HepG2 (cell line): ENCODE measurements around the gene SHMT1. TPM values are rescaled to one million over a fixed set of nuclear protein-coding genes. Genes with fewer than 3 reads are reported as not detected.

Source experiments
- ATAC-seq: fragments of 200-7000 bp; cut with Tn5 transposase; 3 replicates; pipeline ENCODE4 v1.9.1; 2020; ENCODE audit warnings: mild to moderate bottlenecking, moderate library complexity
- BruUV-seq: library from RNA; stranded (reverse); fragments of 400-500 nt; replicated peaks from 2 replicates; lab custom pipeline; 2021; lab: Mats Ljungman, UMichigan
- CTCF ChIA-PET: fragments of 300-600 bp; formaldehyde crosslinking; extraction: SDS; loops from one replicate; lab custom pipeline; 2021; ENCODE audit warnings: low total read pairs, inconsistent platforms, low intra/inter-chr PET ratio; lab: Yijun Ruan, JAX
- POLR2A ChIA-PET: fragments of 350-600 bp; sonication (Branson Sonifier 250); formaldehyde crosslinking; loops from one replicate; lab custom pipeline; 2020; ENCODE audit warnings: antibody characterized with exemption, inconsistent platforms; lab: Yijun Ruan, JAX
- DNase-seq: peaks from one replicate; pipeline ENCODE4 v3.0.0-alpha.2; 2015; ENCODE audit warnings: low spot score
- FAIRE-seq: peaks from 3 replicates; lab custom pipeline; 2011; peaks lifted over from hg19 to GRCh38; lab: Jason Lieb, UNC
- H2AFZ ChIP-seq: one replicate; pipeline ENCODE4 v1.6.1; 2011; ENCODE audit warnings: low read length, inconsistent platforms
- H3K27ac ChIP-seq: fragments of 300-600 bp; 3 replicates; pipeline ENCODE4 v1.8.0; 2011; ENCODE audit warnings: mixed run types, mild to moderate bottlenecking, mixed read lengths, low read length, inconsistent platforms; ENCODE audit not compliant: insufficient read depth; ENCODE audit errors: extremely low read length
- H3K27me3 ChIP-seq, 2 experiments: fragments of 200-600 bp in 1 of 2; 2 replicates in 1 of 2; 3 replicates in 1 of 2; pipeline versions ENCODE4 v1.6.0 to v1.8.0; 2011; ENCODE audit warnings: low read length in 2 of 2, mild to moderate bottlenecking in 2 of 2, moderate library complexity in 2 of 2, inconsistent platforms in 1 of 2; ENCODE audit not compliant: insufficient read depth in 2 of 2, control insufficient read depth in 1 of 2
- H3K36me3 ChIP-seq, 2 experiments: fragments of 200-600 bp in 1 of 2; replicated peaks in 1 of 2; 2 replicates in 1 of 2; 3 replicates in 1 of 2; pipeline versions ENCODE4 v1.5.1 to v1.8.0; 2011; ENCODE audit warnings: low read length in 2 of 2, inconsistent platforms in 1 of 2; ENCODE audit not compliant: insufficient read depth in 2 of 2, control insufficient read depth in 1 of 2
- H3K4me1 ChIP-seq: 2 replicates; pipeline ENCODE4 v1.5.1; 2012; ENCODE audit warnings: low read length, inconsistent platforms; ENCODE audit not compliant: insufficient read depth
- H3K4me2 ChIP-seq: 2 replicates; pipeline ENCODE4 v1.6.0; 2011; ENCODE audit warnings: low read depth, low read length, inconsistent platforms
- H3K4me3 ChIP-seq, 3 experiments: fragments of 200-600 bp in 1 of 3; sonication (generic), shearing (Covaris generic) in 1 of 3; replicated peaks in 1 of 3; 2 replicates each; pipeline ENCODE4 v1.5.1; 2011 to 2016; ENCODE audit warnings: low read length in 3 of 3, inconsistent platforms in 2 of 3, low read depth in 2 of 3, mild to moderate bottlenecking in 2 of 3, control low read depth in 1 of 3, mixed read lengths in 1 of 3; ENCODE audit not compliant: insufficient read depth in 1 of 3
- H3K79me2 ChIP-seq: one replicate; pipeline ENCODE4 v1.6.1; 2011; ENCODE audit warnings: low read length, inconsistent platforms; ENCODE audit not compliant: insufficient read depth
- H3K9ac ChIP-seq: 2 replicates; pipeline ENCODE4 v1.6.0; 2011; ENCODE audit warnings: mild to moderate bottlenecking, low read depth, low read length, inconsistent platforms; ENCODE audit not compliant: insufficient read depth
- H3K9me3 ChIP-seq: 2 replicates; pipeline ENCODE4 v1.5.1; 2012; ENCODE audit warnings: mild to moderate bottlenecking, low read length
- H4K20me1 ChIP-seq: 2 replicates; pipeline ENCODE4 v1.6.0; 2011; ENCODE audit warnings: inconsistent platforms, mild to moderate bottlenecking, low read length, moderate library complexity; ENCODE audit not compliant: insufficient read depth
- E2F2 ChIP-seq: sonication (generic); formaldehyde crosslinking; IDR thresholded peaks from 2 replicates; pipeline ENCODE4 v1.4.0; 2020; ENCODE audit warnings: missing genetic modification reagents, borderline replicate concordance
- EZH2 ChIP-seq: conservative IDR thresholded peaks from 2 replicates; pipeline ENCODE4 v1.6.1; 2012; ENCODE audit warnings: mild to moderate bottlenecking, low read depth, low read length, moderate library complexity
- FOXM1 ChIP-seq: sonication (generic); formaldehyde crosslinking; IDR thresholded peaks from 2 replicates; pipeline ENCODE4 v1.5.0; 2020; ENCODE audit warnings: missing genetic modification reagents
- HMG20A ChIP-seq: IDR thresholded peaks from 2 replicates; pipeline ENCODE4 v1.6.1; 2016; ENCODE audit warnings: borderline replicate concordance
- KMT2A ChIP-seq: sonication (generic); formaldehyde crosslinking; IDR thresholded peaks from 2 replicates; pipeline ENCODE4 v1.4.0; 2020; ENCODE audit warnings: missing genetic modification reagents
- MYPOP ChIP-seq: sonication (generic); formaldehyde crosslinking; IDR thresholded peaks from 2 replicates; pipeline ENCODE4 v1.8.1; 2023; ENCODE audit warnings: mild to moderate bottlenecking, moderate library complexity, missing genetic modification reagents
- PAX8 ChIP-seq: sonication (generic); formaldehyde crosslinking; IDR thresholded peaks from 2 replicates; pipeline ENCODE4 v1.8.0; 2022; ENCODE audit warnings: mild to moderate bottlenecking, missing genetic modification reagents, borderline replicate concordance
- PITX1 ChIP-seq: sonication (generic); formaldehyde crosslinking; IDR thresholded peaks from 2 replicates; pipeline ENCODE4 v1.5.1; 2020; ENCODE audit warnings: mild to moderate bottlenecking, missing genetic modification reagents
- PLRG1 ChIP-seq: fragments of 450-650 bp; conservative IDR thresholded peaks from 2 replicates; pipeline ENCODE4 v1.6.1; 2016
- PPARG ChIP-seq: conservative IDR thresholded peaks from 2 replicates; pipeline ENCODE4 v1.6.1; 2016; ENCODE audit warnings: missing biosample characterization, missing genetic modification reagents
- PREB ChIP-seq: sonication (generic); formaldehyde crosslinking; IDR thresholded peaks from 2 replicates; pipeline ENCODE4 v1.4.0; 2020; ENCODE audit warnings: missing genetic modification reagents
- STAT5B ChIP-seq: sonication (generic); formaldehyde crosslinking; IDR thresholded peaks from 2 replicates; pipeline ENCODE4 v1.4.0; 2020; ENCODE audit warnings: missing genetic modification reagents
- TCF7 ChIP-seq: sonication (generic); IDR thresholded peaks from 2 replicates; pipeline ENCODE4 v1.6.1; 2016; ENCODE audit warnings: antibody characterized with exemption, low read depth
- ZBTB1 ChIP-seq: sonication (generic); formaldehyde crosslinking; IDR thresholded peaks from 2 replicates; pipeline ENCODE4 v1.4.0; 2020; ENCODE audit warnings: missing genetic modification reagents, borderline replicate concordance
- ZNF224 ChIP-seq: sonication (generic); formaldehyde crosslinking; IDR thresholded peaks from 2 replicates; pipeline ENCODE4 v1.5.0; 2020; ENCODE audit warnings: mild to moderate bottlenecking, missing genetic modification reagents
- ZNF296 ChIP-seq: sonication (generic); formaldehyde crosslinking; conservative IDR thresholded peaks from 2 replicates; pipeline ENCODE4 v1.5.0; 2020; ENCODE audit warnings: mild to moderate bottlenecking, missing genetic modification reagents
- ZNF496 ChIP-seq: sonication (generic); formaldehyde crosslinking; IDR thresholded peaks from 2 replicates; pipeline ENCODE4 v1.8.1; 2023; ENCODE audit warnings: mild to moderate bottlenecking, moderate library complexity, missing genetic modification reagents; ENCODE audit not compliant: insufficient replicate concordance
- ZNF616 ChIP-seq: sonication (generic); formaldehyde crosslinking; IDR thresholded peaks from 2 replicates; pipeline ENCODE4 v1.5.0; 2020; ENCODE audit warnings: low read depth, mild to moderate bottlenecking, missing genetic modification reagents
- ZNF709 ChIP-seq: sonication (generic); formaldehyde crosslinking; IDR thresholded peaks from 2 replicates; pipeline ENCODE4 v1.5.0; 2020; ENCODE audit warnings: mild to moderate bottlenecking, missing genetic modification reagents
- ZNF878 ChIP-seq: sonication (generic); formaldehyde crosslinking; IDR thresholded peaks from 2 replicates; pipeline ENCODE4 v1.8.1; 2023; ENCODE audit warnings: mild to moderate bottlenecking, missing genetic modification reagents, moderate library complexity
- WGBS: methylation state at CpG from one replicate; pipeline ENCODE4 v1.1.6; 2017; ENCODE audit warnings: low lambda C conversion rate; 5-methylcytosine and 5-hydroxymethylcytosine counted together
- in situ Hi-C: cut with HindIII; loops from 2 replicates; pipeline ENCODE4 v1.10.0; 2017; ENCODE audit warnings: low pct_unique_long_range_greater_than_20kb; ENCODE audit not compliant: extremely low pct_ligation_motif_present
- intact Hi-C: fragments of 100-400 bp; cut with micrococcal nuclease; formaldehyde crosslinking; loops from one replicate; pipeline ENCODE4 v1.10.0; 2022; ENCODE audit not compliant: unreplicated experiment
- polyA plus RNA-seq, 8 experiments: library from polyadenylated mRNA; depleted of rRNA in 3 of 8; stranded (reverse) in 7 of 8; unstranded in 1 of 8; fragments of >200 nt; fragmentation: Illumina TruSeq in 4 of 8; extraction: Trizol in 4 of 8; gene quantifications; 2 replicates each; pipeline versions ENCODE4 v1.2.1 to v1.2.3, GENCODE V29; 2011 to 2016; ENCODE audit warnings: low read depth in 4 of 8, missing spikeins in 1 of 8, mixed read lengths in 1 of 8; ENCODE audit not compliant: insufficient read depth in 1 of 8
- total RNA-seq, 5 experiments: library from RNA; depleted of rRNA; stranded (reverse); fragments of >200 nt; fragmentation: Illumina TruSeq; extraction: Trizol; gene quantifications; 2 replicates each; pipeline ENCODE4 v1.2.3, GENCODE V29; 2016; ENCODE audit warnings: low read depth in 1 of 5

SHMT1 gene
- total and polyA plus RNA-seq, 2 of the 13 experiments (the other 11 are each of a cell fraction or from before 2014, with no cell fraction given) = 21.3 to 48.8 TPM

GRCh38 chr17:18356624-18357023, 6.7 kb downstream of the SHMT1 start:
- no peak overlapping the region for H3K4me2 ChIP-seq
- intact Hi-C loops = no loop called here
- no peak overlapping the region for H3K27ac ChIP-seq
- H2AFZ ChIP-seq = no peak overlapping the region
- no peaks in the 10 kb centered on the region for H4K20me1 ChIP-seq
- no peak overlapping the region for H3K9ac ChIP-seq
- H3K4me3 ChIP-seq = no peak overlapping the region
- POLR2A ChIA-PET = no interaction called here
- no peak for DNase-seq
- H3K36me3 ChIP-seq = peaks cover 6 to 21% of the 10 kb centered on the region in 2 experiments
- no peak for TF ChIP-seq TCF7
- no peak for TF ChIP-seq ZNF224
- TF ChIP-seq KMT2A (CRISPR knock-in tag) = no peak
- TF ChIP-seq STAT5B (CRISPR knock-in tag) = no peak
- no peak for TF ChIP-seq ZNF709
- TF ChIP-seq PAX8 (CRISPR knock-in tag) = no peak
- no peak for TF ChIP-seq PITX1 (CRISPR knock-in tag)
- no peak for TF ChIP-seq HMG20A (CRISPR knock-in tag)
- no peak for TF ChIP-seq ZNF616 (CRISPR knock-in tag)
- TF ChIP-seq E2F2 (CRISPR knock-in tag) = no peak
- no peak for TF ChIP-seq ZNF496 (CRISPR knock-in tag)
- no peak for TF ChIP-seq PPARG
- TF ChIP-seq ZNF878 (CRISPR knock-in tag) = no peak
- no peak for TF ChIP-seq FOXM1 (CRISPR knock-in tag)
- no peak for TF ChIP-seq MYPOP (CRISPR knock-in tag)
- TF ChIP-seq EZH2 = no peak
- no peak for TF ChIP-seq ZNF296 (CRISPR knock-in tag)
- no peak for TF ChIP-seq PREB
- TF ChIP-seq ZBTB1 = no peak
- TF ChIP-seq PLRG1 = no peak
- TF ChIP-seq, all 625 proteins: peak for 0
- WGBS = 95% methylated on average over 10 of the region's 10 CpGs
- no peaks in the 10 kb centered on the region for H3K9me3 ChIP-seq
- FAIRE-seq = no peak
- H3K79me2 ChIP-seq = peaks cover 3% of the 10 kb centered on the region
- CTCF ChIA-PET = no interaction called here
- peaks cover 29% of the 10 kb centered on the region for H3K4me1 ChIP-seq
- no peak for ATAC-seq
- in situ Hi-C loops = no loop called here
- BruUV-seq = no TSS peak
- no peaks in the 10 kb centered on the region for H3K27me3 ChIP-seq
